Stimulated activated CD4-positive, alpha-beta T cell treated with anti-CD3 and anti-CD28 coated beads, Interleukin-1b, Interleukin-23, amount 100 ng/mL, for 24 hours (primary cell): ENCODE data around the gene HTT.
"Not testable (repeated sequence)": the region's sequence is repeated elsewhere in the genome, so short reads cannot be mapped to it uniquely, and the experiment has no call there.

Source experiments
- DNase-seq, 4 experiments: peaks; one replicate each; pipeline ENCODE4 v3.0.0-alpha.2; 2020; ENCODE audit warnings: low read depth in 4 of 4, low spot score in 1 of 4

HTT gene

DNA sequence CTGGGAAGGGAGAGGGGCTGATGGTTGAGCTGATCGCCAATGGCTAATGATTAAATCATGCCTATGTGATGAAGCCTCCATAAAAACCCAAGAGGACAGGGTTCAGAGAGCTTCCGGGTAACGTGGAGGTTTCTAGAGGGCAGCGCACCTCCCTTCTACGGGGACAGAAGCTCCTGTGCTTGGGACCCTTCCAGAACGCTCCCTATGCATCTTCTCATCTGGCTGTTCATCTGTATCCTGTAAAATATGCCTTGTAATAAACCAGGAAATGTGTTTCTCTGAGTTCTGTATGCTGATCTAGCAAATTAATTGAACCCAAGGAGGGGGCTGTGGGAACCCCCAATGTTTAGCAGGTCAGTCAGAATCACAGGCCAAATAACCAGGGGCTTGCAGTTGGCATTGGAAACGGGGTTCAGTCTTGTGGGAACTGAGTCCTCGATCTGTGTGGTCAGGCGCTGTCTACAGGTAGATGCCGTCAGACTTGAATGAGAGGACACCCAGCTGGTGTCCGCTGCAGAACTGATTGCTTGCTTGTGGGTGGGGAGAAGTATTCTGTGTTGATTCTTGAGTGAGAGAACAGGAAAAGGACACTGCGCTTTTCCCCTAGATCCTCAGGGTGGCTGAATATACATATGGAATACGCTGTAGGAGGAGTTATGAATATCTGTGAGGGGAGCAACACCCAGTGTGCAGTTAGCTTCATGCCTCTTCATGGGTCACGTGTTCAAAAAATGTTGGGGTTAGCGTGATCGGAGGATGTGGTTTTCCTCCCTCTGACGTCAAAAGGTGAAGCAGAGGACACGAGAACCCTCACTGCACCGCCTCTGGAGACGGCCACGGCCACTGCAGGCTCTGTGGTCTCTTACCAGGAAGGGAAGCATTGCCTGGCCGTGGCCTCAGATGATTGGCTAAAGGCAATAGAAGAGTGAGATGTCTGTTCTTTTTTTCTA lies 29.3 kb upstream of the HTT start:
- peak in 1 of 4 experiments; percentile 37 for DNase-seq

DNA sequence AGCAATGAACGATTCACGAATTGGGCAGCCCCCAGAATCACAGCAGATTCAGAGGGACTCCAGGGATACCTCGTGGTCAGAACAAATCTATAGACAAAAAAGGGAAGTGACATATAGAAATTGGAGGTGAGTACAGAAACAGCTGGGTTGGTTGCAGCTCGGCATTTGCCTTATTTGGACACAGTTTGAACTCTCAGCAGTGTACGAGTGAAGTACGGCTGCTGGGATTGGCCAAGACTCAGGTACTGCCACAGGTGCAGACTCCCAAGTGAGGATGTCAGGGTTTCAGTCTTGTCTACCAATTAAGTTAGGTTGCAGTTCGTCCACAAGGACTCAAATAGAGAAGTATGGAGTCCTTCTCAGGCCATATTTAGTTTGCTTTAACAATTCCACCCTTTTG lies 28.3 kb upstream of the HTT start:
- no peak for DNase-seq

GRCh38 chr4:3046623-3047022 lies 27.9 kb upstream of the HTT start:
- no peak for DNase-seq

DNA sequence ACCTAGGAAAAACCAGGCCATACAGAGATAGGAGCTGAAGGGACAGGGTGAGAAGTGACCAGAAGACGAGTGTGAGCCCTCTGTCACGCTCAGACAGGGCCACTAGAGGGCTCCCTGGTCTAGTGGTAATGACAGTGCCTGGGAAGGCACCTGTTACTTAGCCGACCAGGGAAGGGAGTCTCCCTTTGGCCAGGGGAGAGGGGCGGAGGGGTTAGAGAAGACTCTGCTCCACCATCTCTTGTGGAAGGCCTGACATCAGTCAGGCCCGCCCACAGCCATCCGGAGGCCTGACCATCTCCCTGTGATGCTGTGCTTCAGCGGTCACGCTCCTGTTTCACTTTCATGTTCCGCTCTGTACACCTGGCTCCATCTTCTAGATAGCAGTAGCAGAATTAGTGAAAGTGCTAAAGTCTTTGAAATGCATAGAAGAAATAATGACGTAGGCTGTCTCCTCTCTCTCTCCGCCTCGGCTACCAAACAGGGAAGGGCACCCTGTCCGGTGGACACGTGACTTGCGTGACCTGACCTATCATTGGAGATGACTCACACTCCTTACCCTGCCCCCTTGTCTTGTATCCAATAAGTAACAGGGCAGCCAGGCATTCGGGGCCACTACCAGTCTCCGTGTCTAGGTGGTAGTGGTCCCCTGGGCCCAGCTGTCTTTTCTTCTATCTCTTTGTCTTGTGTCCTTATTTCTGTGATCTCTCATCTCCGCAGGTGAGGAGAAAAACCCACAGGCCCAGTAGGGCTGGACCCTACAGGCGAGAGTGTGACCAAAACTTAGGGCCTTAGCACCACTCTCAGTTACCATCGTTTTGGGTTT lies 26.8 kb upstream of the HTT start:
- peak; percentile 33 to 65 (median 36) for DNase-seq

DNA sequence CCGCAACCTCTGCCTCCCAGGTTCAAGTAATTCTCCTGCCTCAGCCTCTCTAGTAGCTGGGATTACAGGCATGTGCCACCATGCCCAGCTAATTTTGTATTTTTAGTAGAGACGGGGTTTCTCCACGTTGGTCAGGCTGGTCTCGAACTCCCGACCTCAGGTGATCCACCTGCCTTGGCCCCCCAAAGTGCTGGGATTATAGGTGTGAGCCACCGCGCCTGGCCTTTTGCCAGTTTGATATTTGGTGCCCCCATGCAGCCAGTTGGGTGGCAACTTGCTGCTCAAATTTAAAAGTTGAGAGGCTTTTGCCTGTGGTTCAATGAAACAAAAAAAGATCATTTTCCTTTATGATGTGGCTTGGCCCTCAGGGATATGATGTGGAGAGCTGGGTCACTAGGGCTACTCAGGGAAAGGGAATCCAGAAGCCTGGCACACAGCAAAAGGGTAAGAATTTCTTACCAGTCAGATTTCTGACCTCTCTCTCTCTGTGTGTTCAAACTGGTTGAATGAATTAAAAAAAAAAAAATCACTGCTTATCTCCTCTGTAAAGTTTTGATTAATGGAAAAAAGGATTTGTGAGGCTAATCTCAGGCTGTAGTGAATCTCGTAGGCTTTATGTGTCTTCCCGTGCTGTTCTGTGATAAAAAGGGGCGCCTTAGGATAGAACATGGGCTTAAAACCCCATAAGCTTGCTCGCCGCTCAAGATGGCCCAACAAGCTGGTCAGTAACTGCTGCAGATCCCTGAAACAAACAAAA lies 23.2 kb upstream of the HTT start:
- not testable (repeated sequence) for DNase-seq

GRCh38 chr4:3054169-3054759 lies 20.2 kb upstream of the HTT start:
- DNase-seq = no peak

DNA sequence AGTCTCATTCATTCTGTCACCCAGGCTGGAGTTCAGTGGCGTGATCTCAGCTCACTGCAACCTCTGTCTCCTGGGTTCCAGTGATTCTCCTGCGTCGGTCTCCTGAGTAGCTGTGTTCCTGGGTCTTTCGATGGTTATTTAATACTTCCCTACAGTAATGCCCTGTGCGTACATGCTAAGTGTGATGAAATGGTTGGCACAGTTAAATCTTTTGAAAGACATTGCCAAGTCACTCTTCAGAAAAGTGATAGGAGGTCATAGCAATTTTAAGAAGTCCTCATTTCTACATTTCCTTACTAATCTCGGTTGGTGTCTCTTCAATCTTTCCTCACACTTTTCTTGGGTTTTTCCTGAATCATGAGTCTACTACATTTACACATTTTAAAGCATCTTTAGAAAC lies 14.5 kb upstream of the HTT start:
- DNase-seq = no peak

- no peak for DNase-seq
These were observed 13.5 kb upstream of the HTT start for GRCh38 chr4:3060946-3061345.

GRCh38 chr4:3062471-3062870 lies 12.0 kb upstream of the HTT start:
- no peak for DNase-seq

GRCh38 chr4:3065551-3065950 lies 8.9 kb upstream of the HTT start:
- DNase-seq = no peak

DNA sequence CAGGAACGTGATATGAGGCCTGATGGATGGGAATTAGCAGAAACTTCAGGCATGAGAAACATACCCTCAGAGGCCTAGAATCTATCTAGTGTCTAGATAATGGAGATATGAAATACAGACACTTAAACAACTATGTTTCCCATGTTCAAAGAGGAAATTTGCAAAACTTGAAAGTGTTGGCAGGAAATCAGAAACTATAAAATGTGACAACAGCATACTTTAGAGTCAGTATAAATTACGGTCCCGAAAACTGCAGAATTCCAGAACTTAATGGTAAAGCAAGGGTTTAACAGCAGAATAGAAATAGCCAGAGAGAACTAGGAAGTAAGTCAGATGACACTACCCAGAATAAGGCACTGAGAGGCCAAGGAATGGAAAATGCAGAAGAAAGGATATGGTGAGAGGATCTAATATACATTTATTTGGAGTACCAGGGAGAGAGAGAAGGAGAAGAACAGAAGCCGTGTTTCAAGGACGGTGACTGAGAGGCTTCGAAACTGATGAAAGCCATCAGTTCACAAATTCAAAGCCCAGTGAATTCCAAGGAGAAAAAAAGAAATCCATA lies 7.6 kb upstream of the HTT start:
- DNase-seq = no peak

DNA sequence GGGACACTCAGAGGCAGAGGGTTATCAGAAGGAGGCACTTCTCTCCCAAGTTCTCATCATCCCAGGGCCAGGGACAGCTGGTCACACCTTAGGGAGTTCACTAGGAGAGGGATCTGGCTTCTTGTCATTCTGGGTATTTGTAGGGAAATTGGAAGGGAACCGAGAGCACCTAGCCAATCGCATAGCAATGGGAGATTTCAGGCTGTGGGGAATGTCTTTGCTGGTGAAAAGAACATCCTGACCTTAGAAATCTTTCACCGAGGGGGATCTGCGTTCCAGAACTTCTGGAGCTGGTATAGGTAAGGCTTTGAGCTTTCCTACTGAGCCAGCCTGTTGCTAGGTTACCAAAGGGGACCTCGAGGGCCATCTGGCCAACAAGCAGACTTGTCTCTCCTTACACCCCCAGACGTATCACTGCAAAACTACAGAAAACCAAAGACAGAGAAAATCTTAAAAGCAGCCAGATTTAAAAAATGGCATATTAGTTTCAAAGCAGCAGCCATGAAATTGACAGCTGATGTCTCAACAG lies 6.9 kb upstream of the HTT start:
- no peak for DNase-seq

- no peak for DNase-seq
These were observed 4.8 kb upstream of the HTT start for GRCh38 chr4:3069661-3070199.

DNA sequence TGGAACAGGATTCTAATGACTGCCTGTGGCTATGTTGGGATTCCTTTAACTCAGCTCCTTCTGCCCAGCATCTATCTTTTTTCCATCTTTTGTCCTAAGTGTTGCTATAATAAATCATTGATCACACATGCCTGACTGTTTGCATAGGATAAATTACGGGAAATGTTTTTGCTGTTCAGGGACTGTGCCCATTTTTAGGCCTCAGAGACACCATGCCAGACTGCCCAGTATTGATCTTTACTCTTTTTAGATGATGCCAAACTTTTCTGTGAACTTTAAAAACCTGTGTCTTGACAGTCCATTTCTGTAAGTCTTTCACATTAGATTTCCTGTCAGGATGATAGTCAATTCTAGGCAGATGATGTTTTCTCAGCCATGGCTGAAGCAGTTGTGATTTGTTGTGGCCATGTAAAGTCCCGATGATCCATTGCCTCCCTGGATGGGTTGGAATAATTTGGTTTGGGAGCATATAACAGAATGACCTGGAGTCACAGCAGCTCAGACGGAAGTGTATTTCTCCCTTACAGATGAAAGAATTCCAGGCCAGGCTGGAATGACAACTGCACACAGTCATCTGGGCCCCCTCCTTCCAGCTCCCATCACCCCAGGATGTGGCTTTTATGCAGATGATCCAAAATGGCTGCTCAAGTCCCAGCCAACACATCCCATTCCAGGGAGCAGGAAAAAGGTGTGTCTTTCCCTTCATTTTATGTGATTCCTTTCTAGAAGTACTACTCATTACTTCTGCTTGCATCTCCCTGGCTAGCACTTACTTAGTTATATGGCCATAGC lies 3.6 kb upstream of the HTT start:
- no peak for DNase-seq

DNA sequence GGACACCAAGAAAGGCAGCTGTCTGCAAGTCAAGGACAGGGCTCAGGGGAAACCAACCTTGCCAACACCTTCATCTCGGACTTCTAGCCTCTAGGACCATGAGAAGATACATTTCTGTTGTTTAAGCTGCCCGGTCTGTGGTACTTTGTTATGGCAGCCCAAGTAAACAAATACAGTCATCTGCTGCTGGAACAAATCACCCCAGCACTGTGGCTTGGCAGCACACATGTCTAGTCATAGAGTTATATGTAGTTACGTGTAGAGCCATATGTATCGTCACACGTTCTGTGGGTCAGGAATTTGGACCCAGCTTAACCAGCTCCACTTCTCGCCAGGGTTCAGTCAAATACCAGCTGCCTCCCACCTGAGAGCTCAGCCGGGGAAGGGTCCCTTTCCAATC lies 2.7 kb upstream of the HTT start:
- DNase-seq = no peak

DNA sequence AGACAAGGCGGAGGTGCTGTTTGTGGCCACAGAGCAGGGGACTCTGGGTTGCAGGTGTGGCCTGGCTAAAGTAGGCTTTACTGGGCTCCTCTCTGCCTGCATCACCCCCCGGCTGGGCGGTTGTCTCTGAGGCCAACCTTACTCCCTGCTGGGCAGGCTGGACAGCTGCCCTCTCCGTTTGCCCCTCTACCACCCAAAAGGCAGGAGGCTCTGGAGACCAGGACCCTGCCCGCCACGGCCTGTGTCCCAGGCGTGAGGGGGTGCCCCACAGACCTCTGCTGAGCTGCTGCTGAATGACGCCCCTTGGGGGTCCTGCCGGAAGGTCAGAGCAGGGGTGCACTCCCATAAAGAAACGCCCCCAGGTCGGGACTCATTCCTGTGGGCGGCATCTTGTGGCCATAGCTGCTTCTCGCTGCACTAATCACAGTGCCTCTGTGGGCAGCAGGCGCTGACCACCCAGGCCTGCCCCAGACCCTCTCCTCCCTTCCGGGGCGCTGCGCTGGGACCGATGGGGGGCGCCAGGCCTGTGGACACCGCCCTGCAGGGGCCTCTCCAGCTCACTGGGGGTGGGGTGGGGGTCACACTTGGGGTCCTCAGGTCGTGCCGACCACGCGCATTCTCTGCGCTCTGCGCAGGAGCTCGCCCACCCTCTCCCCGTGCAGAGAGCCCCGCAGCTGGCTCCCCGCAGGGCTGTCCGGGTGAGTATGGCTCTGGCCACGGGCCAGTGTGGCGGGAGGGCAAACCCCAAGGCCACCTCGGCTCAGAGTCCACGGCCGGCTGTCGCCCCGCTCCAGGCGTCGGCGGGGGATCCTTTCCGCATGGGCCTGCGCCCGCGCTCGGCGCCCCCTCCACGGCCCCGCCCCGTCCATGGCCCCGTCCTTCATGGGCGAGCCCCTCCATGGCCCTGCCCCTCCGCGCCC lies 1.1 kb upstream of the HTT start:
- DNase-seq = no peak

GRCh38 chr4:3074846-3075651 lies 568 bp downstream of the HTT start:
- DNase-seq = peak in 2 of 4 experiments; percentile 35 to 41

GRCh38 chr4:3075652-3075981 lies 1.1 kb downstream of the HTT start:
- DNase-seq = no peak
